Epithelial cell of proximal tubule (primary cell): Measurements from ENCODE around the gene PPP1R9B. TPM values are rescaled to one million over a fixed set of nuclear protein-coding genes. Genes with fewer than 3 reads are reported as not detected.

Experiments
- DNase-seq: peaks from one replicate; pipeline ENCODE4 v3.0.0-alpha.2; 2011; ENCODE audit warnings: low read depth
- H3K4me3 ChIP-seq: 2 replicates; pipeline ENCODE4 v1.5.1; 2011; ENCODE audit warnings: low read depth, mild to moderate bottlenecking, low read length
- CTCF ChIP-seq: conservative IDR thresholded peaks from 2 replicates; pipeline ENCODE4 v1.5.1; 2012; ENCODE audit warnings: low read depth, mild to moderate bottlenecking, low read length
- total RNA-seq: library from RNA; depleted of rRNA; stranded (reverse); fragments of >200 nt; gene quantifications from 2 replicates; pipeline ENCODE4 v1.2.3, GENCODE V29; 2015

PPP1R9B gene
- total RNA-seq, 1 donor from 2014 or later: 33.8 TPM

- no peak for DNase-seq
- no peak for TF ChIP-seq CTCF
- no peak overlapping the region for H3K4me3 ChIP-seq
These were observed 16.7 kb downstream of the PPP1R9B start for GRCh38 chr17:50133769-50134099.

GRCh38 chr17:50133028-50133768, 17.3 kb downstream of the PPP1R9B start:
- no peak for TF ChIP-seq CTCF
- no peak for DNase-seq
- no peak overlapping the region for H3K4me3 ChIP-seq

GRCh38 chr17:50132104-50132794, 18.2 kb downstream of the PPP1R9B start:
- no peak overlapping the region for H3K4me3 ChIP-seq
- no peak for DNase-seq
- no peak for TF ChIP-seq CTCF

- peak overlapping the region; percentile 55 for H3K4me3 ChIP-seq
- DNase-seq: no peak
- TF ChIP-seq CTCF: no peak
These were observed 19.7 kb downstream of the PPP1R9B start for GRCh38 chr17:50130559-50131305.

GRCh38 chr17:50129728-50130558, 20.5 kb downstream of the PPP1R9B start, which contains the start of gene SAMD14:
SAMD14 (minus strand) TSS chr17:50130160; CDS start chr17:50124959, 5,201 bp downstream.
- no peak for TF ChIP-seq CTCF
- peak within 1 kb of the TSS; percentile 55 for H3K4me3 ChIP-seq
- no peak for DNase-seq

- H3K4me3 ChIP-seq: peak overlapping the region; percentile 55
- no peak for DNase-seq
- TF ChIP-seq CTCF: no peak
These were observed 21.1 kb downstream of the PPP1R9B start for GRCh38 chr17:50129353-50129727.
